Fibroblast of peridontal ligament (primary cell): ENCODE results near the gene PCYT1B.
"Not testable (repeated sequence)": the region's sequence is repeated elsewhere in the genome, so short reads cannot be mapped to it uniquely, and the experiment has no call there.

Experiments used
- DNase-seq: peaks from one replicate; pipeline ENCODE4 v3.0.0-alpha.2; 2010; ENCODE audit errors: extremely low read depth

Gene PCYT1B

DNA sequence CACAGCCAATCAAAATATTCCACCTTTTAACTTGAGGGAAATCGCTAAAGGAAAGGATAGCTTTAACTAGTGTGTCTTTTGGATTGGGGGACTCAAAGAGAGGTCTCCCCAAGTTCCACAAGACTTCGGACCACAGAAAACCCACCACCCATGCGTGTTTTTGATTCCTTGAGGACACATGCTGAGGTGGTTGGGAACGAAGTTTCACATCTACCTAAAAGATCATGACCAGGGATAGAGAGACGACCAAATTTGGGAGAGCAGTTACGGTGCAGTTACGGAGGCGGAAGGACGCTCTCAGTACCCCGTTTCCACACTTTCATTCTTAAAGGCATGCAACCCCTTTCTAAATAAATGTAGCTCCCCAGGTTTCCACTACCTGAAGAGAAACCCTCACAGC, 1.1 kb downstream of the PCYT1B start:
- DNase-seq = no peak

DNA sequence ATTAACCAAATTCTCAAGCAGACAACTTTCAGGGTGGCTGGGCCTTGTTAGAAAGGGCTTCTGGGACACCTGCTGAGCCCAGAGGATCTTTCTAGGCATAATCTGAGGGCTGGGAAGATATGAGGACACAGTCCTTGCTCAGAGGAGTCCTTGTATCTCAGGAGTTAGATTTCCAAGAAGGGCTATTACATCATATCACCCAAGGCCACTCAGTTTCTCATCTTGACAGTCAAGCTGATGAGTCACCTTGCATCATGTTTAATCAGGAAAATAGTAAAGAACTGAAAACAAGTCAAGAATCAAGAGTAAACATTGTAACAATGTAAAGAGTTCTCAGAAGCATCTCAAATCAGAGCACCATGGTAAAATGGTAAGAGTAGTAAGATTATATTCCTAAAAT, 4.0 kb downstream of the PCYT1B start:
- DNase-seq = no peak

DNA sequence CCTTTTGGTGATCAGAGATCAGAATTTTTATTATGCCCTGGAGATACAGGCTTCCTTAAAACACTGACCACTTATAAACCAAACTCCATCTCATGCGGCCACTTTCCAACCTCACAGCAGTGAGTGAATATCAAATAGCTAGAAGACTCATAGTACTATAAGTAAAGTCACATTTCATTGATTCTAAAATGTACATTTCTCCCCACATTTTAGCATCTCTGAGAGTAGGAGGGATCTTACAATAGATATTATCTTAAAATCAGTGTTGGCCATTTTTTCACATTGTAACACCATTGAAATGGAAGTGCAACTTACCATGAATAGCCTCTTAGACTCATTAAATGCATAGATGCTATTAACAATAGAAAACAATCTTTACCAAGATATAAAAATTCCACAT, 17.4 kb downstream of the PCYT1B start:
- DNase-seq = no peak

DNA sequence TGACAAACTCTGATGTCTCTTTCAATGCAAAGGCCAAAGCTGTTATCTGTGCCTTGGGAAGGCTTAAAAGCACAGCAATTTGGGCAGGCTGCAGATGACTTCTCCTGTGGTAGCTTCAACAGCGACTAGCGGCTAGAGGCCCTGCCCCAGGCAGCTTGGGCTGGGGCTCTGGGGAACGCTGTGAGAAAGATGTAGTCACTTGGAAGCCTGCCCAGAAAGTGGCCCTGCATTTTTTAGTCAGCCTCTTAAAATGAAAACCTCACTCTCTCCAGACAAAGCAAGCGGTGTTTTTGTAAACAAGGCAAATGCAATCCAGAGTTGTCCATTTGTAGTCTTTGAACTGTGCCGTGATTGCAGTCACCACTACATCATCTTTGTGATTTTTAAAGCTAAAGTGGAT, 27.5 kb downstream of the PCYT1B start:
- DNase-seq = peak; percentile 33

DNA sequence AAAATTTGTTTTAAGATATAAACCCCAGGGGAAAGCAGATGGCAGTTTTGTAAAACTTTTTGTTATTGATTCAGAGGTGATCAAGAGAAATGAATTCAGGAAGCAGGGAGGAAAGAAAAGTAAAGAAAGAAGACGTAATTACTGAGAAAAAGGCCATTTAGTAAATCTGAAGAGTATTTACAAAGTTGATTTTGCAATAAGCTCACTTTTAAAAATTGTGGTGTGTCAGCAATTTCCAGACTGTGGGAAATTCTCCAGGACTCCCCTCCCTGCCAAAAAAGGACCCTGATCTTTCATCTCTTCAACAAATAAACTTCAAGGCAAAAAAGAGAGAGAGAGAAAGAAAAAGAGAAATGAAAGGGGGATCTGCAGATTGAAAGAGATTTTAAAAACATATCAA, 36.6 kb downstream of the PCYT1B start:
- DNase-seq = no peak

DNA sequence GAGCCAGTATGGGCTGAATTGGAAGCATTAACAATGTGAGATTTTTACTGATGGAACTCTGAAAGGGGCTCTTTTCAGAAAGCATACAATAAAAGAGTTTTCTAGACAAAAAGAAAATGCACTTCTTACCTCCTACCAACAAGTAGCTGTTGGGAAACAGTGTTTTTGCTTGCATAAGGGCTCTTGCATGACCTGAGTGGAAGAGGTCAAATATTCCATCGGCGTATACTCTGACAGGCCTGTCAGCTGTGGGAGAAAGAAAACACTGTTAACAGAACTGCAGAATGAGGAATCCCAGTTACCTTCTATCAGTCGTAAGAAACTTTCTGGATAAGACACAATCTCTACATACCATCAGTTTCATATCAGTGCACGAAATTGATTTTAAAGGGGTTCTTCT, 39.5 kb downstream of the PCYT1B start:
- no peak for DNase-seq

DNA sequence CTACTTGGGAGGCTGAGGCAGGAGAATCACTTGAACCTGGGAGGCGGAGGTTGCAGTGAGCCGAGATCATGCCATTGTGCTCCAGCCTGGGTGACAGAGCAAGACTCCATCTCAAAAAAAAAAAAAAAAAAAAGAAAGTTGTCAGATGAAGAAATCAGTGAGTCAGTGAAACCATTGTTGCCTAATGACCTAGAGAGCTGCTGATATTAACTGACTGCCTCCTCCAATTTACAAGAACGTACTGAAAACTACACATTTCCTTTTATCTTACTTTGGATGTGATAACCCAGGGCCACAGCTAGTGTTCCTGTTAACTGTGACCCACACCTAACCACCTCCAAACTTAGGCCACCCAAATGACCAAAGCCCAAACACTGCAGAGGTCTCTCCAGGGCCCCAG, 41.2 kb downstream of the PCYT1B start:
- not testable (repeated sequence) for DNase-seq

DNA sequence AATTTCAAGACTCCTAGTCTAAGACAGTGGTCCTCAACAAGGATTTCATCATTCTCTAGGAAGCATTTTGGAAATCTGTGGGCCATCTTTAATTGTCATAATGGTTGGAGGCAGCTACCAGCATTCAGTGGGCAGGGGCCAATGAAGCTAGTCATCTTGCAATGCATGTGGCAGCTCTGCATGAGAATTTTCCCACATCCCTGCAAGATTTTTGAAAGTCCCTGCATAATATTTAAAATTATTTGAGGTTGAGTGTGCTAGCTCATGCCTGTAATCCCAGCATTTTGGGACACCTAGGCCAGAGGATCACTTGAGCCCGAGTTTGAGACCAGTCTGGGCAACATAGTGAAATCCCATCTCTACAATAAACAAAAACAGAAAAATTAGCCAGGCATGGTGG, 44.0 kb downstream of the PCYT1B start:
- DNase-seq = no peak

DNA sequence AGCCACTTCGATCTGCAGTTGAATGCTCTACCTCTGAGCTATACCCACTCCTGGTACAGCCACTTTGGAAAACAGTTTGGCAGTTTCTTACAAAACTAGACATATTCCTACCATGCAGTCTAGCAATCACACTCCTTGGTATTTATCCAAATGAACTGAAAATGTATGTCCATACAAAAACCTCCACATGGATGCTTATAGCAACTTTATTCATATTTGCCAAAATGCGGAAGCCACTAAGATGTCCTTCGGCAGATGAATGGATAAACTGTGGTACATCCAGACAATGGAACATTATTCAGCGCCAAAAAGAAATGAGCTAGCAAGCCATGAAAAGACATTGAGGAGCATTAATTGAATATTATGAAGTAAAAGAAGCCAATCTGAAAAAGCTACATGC, 45.3 kb downstream of the PCYT1B start:
- DNase-seq = no peak

DNA sequence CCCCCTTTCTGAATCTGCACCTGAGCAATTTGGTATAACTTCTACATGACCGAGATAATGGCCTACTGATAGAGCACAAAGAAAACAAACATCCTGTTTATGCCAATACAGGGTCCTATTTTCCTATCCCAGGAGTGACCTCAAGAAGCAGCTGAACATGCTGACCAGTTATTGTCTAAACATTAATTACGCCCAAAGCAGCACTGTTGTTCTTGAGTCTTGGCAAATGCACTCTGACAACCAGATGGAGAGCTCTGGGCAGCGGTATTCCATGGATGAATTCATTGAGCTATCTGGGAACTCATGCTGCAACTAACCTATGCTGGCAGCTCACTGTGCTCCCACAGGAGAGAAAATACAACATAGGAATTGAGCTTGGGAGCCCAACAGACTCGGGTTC, 52.6 kb downstream of the PCYT1B start:
- DNase-seq = no peak

DNA sequence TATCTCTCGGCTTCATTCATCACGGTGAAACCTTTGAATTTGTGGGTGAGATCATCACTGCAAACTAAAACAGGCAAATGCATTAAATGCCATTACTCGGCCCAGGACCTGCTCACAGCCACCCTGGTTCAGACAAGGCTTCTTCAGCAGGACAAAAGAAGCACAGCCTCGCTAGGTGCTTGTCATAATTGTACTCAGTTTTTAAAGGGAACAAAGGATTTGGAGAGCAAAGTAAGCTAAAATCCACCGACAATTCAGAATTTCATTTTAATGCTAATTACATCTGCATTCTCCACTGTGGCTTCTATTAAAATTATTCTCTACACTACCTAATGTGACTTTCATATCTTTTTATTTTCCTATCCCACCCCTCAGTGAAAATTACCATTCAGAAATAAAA, 57.0 kb downstream of the PCYT1B start:
- DNase-seq = no peak

DNA sequence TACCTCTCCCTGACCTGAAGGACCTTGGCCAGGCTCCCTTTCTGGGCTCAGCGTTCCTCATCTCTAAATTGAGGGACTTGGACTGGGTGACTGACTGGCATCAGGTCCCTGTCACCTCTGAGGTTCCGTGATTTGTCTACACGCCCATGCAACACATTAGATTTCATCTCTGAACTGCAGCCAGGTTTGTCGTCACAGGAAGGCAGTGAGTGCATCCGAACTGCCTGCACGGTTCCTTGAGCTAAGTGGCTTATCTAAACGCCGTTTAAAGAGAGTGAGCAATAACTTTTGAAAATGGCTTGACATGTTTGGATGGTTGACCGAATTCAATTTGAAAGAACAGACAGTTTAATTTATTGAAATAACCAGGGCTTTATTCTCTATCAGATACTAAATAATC, 70.1 kb downstream of the PCYT1B start:
- DNase-seq = no peak

DNA sequence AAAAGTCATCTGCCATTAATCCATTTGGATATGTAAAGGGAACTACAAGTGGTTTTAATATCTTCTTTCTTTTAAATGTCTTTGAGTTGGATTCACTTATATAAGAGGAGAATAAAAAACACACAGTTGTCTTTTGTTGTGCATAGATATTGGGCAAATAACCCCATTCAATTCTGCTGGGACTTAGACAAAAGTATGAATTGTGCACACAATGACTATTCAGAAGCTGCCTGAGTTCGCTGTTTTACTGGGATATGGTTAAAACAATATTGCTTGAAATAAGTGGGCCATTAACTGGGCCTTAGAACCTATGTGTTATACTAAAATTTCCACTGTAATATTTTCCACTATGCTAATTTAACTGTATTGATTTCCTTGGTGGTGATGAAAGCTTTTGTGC, 71.7 kb downstream of the PCYT1B start:
- no peak for DNase-seq

DNA sequence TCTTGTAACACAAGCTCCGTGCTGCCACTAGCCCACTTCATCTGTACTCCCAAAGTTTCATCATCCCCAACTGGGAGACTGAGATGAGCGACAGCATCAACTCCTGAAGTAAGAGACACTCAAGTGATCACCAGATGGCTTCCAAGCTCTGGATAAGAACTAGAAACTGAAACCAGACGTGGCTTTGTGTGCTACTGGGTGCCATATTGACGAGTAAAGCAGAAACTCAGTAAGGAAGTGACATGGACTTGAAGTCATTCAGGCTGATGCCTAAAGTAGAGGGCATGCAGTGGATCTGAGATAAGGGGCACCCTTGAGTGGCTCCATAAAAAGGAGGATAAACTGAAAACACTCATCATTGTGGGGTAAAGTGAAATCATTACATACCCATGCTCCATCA, 72.4 kb downstream of the PCYT1B start:
- no peak for DNase-seq

DNA sequence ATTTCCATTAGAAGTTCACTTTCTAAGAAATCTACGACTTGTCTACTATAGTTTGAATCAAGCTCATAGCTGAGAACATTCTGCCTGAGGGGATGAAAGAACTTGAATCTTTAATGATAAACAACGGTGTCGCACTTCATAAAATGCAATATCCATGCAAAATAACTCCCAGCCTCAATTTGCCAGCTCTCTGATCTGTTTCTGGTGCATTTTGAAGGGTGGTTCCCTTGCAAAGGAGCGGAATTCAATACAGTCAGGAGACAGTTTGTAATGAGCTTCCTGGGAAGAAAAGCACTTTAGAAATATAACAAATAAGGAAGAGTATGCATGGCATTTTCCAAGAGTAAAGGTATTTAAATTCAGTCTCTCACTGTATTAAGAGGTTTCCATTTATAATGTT, 80.0 kb downstream of the PCYT1B start:
- DNase-seq = no peak

DNA sequence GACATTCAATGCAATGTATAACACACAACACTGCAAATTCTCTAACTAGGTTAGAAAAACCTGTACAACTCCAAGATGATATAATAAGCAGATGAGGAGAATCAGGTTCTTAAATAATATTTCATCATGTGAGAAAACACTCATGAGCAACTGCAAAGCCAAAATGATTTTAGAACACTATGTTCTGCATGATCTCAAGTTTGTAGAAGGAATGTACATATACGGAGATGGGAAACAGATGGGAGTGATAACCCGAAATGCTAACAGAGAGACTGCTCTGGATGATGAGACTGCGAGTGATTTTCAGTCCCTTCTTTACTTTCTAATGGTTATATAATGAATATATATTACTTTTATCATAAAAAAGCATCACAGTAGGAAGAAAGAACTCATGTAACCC, 80.9 kb downstream of the PCYT1B start:
- no peak for DNase-seq

DNA sequence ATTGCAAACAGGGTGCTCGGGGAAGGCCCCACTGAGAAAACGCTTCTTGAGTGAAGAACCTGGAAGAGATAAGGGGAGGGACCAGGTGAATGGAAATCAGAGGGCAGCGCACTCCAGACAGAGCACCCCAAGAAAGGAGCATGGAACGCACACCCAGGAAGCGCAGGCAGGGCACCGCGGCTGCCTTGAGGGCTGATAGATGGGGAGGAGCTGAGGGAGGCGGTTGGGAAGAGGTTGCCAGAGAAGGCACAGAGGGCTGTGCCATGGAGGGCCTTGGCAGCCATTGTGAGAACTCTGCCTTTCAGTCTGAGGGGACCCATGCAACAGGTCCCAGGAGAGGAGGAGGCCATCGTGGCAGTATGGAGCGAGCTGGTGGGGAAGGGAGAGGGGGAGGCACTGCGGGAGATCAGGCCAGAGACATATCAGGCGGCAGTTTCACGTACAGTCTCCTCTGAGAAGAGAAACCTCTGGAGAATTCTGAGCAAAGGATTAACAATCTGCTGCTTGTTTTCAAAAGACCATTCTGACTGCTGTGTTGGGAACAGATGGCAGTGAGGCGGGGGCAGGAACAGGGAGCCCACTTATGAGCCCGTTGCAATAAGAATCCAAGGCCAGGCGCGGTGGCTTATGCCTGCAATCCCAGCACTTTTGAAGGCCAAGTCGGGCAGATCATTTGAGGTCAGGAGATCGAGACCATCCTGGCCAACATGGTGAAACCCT, 83.7 kb downstream of the PCYT1B start:
- DNase-seq = no peak

DNA sequence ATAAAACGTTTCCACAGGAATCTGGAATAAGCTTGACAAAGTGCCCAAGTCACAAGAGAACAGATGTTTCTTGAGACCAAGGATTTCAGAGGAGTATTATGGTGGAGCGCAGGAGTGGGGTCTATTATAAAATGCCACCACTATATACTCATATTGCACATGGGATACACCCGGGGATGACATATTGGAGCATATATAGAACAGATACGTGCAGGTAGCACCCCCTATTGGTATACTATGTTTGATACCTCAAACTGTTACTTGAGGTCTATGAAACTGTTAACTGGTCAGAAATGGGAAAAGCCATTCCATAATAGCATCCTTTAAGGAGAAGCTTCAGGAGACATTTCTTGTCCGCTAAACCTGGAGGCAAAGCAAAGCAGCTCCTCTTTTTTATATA, 86.0 kb downstream of the PCYT1B start:
- DNase-seq = peak; percentile 10

DNA sequence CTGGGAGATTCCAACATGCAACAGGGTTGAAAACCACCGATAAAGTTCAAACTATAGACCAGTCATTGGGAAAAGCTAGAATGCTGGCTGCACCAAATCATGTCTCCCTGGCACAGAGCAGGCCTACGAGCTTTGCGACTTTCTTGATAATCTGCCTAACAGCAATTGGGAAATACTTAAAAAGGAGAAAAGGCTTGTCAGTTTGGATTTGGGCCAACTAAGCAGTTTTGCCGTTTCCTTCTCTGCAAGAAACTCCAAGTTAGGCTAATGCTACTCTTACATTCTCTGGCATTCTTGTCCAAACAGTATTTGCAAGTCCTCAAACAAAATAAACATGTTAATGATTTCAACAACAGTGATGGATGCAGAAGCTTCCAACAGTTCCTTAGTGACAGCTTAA, 94.1 kb downstream of the PCYT1B start:
- no peak for DNase-seq

DNA sequence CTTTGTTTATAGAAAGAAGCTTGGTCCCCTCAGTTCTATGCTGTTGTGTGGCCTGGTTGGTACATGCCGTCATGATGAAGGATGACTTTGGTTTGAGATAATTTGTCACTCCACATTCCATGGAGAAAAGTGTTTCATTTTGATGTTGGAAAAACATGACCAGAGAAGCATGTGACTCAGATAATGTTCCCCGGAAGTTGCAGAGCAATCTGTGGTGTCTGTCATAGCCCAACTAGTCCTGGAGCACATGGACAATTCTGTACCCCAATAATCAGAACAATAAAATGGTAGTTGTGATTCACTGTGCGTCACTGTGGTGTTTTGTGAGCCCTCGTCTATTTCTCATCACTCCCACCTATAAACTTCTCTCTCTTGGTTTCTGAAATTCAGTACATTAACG, 97.0 kb downstream of the PCYT1B start:
- no peak for DNase-seq

DNA sequence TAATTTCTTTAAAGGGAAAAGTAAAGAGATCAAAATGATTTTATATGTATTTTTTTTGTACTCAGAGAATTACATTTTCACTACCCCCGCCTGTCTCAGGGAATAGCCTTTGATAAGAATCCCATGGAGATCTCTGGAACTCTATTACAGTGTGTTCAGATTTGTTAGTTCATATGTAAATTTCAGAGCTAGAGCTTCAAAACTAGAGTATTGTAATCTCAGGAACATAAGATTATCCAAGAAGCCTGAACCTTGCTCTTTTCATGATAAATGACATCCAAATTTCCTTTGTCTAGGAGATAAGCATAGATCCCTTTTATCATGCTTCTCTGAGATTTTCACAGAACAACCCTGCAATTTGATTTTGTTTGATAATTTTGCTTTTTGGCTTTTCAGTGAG, 99.2 kb downstream of the PCYT1B start:
- no peak for DNase-seq

DNA sequence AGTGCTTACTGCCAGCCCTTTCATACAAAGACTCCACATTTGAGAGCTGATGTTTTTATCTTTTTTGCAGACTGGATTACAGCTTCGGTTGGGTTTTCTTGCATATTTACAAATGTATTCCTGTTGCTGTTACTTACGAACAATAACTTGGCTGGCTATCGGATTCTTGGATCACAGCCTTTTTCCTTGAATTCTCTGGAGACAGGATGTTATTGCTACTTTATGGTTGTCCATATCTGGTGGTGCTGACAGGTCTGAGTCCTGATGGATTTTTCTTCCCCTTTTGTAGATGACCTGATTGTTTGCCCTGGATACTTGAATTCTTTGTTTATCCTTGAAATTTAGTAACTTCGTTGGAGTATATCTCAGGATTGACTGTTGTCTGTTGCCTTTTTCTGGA, 104.4 kb downstream of the PCYT1B start:
- no peak for DNase-seq

DNA sequence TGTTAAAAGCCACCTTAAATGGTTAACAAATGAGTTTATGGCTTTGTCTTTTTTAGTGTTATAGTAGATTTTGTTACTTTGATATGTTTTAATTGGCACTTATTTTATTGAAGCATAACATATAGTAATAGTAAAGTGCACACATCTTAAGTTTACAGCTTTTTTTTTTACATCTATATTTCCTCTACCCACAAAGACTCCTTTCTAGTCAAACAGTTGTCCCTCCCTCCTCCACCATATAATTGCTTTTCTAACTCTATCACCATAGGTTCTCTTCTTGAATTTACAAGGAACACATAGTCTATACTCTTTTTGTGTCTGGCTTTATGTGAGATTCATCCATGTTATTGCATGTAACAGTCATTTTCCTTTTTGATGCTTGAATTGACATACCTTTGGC, 110.6 kb downstream of the PCYT1B start:
- no peak for DNase-seq

DNA sequence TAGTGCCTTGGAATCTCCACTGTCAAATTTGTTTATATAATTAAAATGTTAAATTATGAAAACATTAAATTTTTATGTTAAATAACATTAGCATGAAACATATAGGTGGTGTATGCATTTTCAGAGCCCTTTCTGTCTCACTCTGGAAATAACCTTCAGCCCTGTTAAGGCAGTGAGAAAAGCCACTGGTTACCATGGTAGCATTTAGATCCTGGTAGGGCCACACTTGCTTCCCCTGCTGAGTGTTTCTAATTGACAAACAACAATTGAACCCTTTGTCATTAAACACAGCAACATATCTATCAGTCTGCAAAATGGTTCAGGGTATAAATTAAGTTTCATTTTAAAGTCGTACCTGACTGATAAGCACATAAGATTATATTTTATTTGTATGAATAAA, 118.5 kb downstream of the PCYT1B start:
- no peak for DNase-seq

DNA sequence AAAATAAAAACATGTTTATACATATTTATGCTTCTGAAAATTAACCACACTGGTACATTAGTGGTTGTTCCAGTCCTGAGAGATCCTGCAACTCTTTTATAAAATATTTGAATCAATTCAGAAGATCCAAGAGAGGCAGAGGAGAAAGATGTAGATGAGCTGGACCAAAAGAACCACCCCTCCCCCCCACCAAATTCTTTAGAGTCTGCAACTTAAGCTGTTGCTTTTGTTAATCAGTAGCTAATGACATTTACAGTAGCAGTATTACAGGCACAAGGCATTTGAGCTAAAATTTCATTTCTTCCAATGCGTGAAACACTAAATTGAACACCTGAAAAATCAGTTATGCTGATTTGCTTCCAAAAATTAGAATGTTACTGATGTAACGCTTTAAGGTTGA, 120.5 kb downstream of the PCYT1B start:
- DNase-seq = no peak
